22Rv1 (cell line): ENCODE results near the gene SEZ6L.

Source experiments
- CTCF ChIP-seq: fragments of 450-650 bp; IDR thresholded peaks from 2 replicates; pipeline ENCODE4 v1.5.1; 2017; ENCODE audit warnings: mild to moderate bottlenecking
- ZFX ChIP-seq: fragments of 450-650 bp; IDR thresholded peaks from 2 replicates; pipeline ENCODE4 v1.6.1; 2017; ENCODE audit warnings: antibody characterized with exemption, borderline replicate concordance

- TF ChIP-seq CTCF = peak; percentile 14; the same call in 1 of the 2 replicates
- TF ChIP-seq ZFX = no peak
Observed at GRCh38 chr22:26318975-26319374, 149.7 kb downstream of the SEZ6L start.
